Gastroesophageal sphincter (tissue), 4 donors: ENCODE results near the gene KMT2B. TPM values are rescaled to one million over a fixed set of nuclear protein-coding genes. Genes with fewer than 3 reads are reported as not detected.
A peak's percentile ranks its signal among the peaks of the same experiment; 100 is the strongest.

Experiments used
- ATAC-seq: fragments of 150-250 bp; one replicate; pipeline ENCODE4 v1.9.1; 2016; ENCODE audit warnings: mild to moderate bottlenecking, moderate library complexity
- H3K27ac ChIP-seq, 4 donors: fragments of 200-600 bp; sonication (generic) in 3 of 4; 1 replicate in 3 of 4; 2 replicates in 1 of 4; pipeline ENCODE4 v1.5.1; 2016 to 2019
- H3K27me3 ChIP-seq: fragments of 200-600 bp; sonication (generic); one replicate; pipeline ENCODE4 v1.5.1; 2019
- H3K36me3 ChIP-seq, 2 donors: fragments of 200-600 bp; sonication (generic); one replicate each; pipeline ENCODE4 v1.5.1; 2019; ENCODE audit warnings: control low read depth in 1 of 2
- H3K4me1 ChIP-seq, 3 donors: fragments of 200-600 bp; sonication (generic); 1 replicate in 2 of 3; 2 replicates in 1 of 3; pipeline ENCODE4 v1.5.1; 2016 to 2019; ENCODE audit warnings: control low read depth in 2 of 3
- H3K4me3 ChIP-seq, 2 donors: fragments of 200-600 bp; sonication (generic); one replicate each; pipeline ENCODE4 v1.5.1; 2019; ENCODE audit warnings: mild to moderate bottlenecking in 1 of 2, moderate library complexity in 1 of 2
- H3K9me3 ChIP-seq, 3 donors: fragments of 200-600 bp; sonication (generic); one replicate each; pipeline ENCODE4 v1.5.1; 2017 to 2019; ENCODE audit warnings: control low read depth in 2 of 3
- EP300 ChIP-seq: sonication (generic); formaldehyde crosslinking; IDR thresholded peaks from one replicate; pipeline ENCODE4 v1.6.1; 2017; ENCODE audit warnings: antibody characterized with exemption, mild to moderate bottlenecking
- POLR2A ChIP-seq, 2 donors: fragments of 450-650 bp; IDR thresholded peaks; one replicate each; pipeline ENCODE4 v1.6.1; 2017; ENCODE audit warnings: antibody characterized with exemption in 2 of 2, mild to moderate bottlenecking in 2 of 2, moderate library complexity in 1 of 2
- POLR2AphosphoS5 ChIP-seq: sonication (generic); formaldehyde crosslinking; IDR thresholded peaks from one replicate; pipeline ENCODE4 v1.6.1; 2017; ENCODE audit warnings: antibody characterized with exemption
- WGBS, 2 donors: methylation state at CpG; one replicate each; pipeline ENCODE4 v1.1.5; 2018; ENCODE audit warnings: low coverage in 1 of 2; 5-methylcytosine and 5-hydroxymethylcytosine counted together
- total RNA-seq, 4 donors: library from RNA; depleted of rRNA; stranded (reverse); fragments of >200 nt; gene quantifications; one replicate each; pipeline ENCODE4 v1.1.0, GENCODE V29; 2016
- TF ChIP-seq, protein P1 (sequence below), 4 experiments: fragments of 200-600 bp in 2 of 4; fragments of 450-650 bp in 2 of 4; sonication (generic) in 1 of 4; IDR thresholded peaks; one replicate each; pipeline ENCODE4 v1.5.1; 2017 to 2019; ENCODE audit warnings: antibody characterized with exemption in 4 of 4, mild to moderate bottlenecking in 2 of 4, moderate library complexity in 2 of 4

KMT2B gene
- total RNA-seq, 4 donors from 2014 or later: 7.7 to 27.0 (median 17.5) TPM

DNA sequence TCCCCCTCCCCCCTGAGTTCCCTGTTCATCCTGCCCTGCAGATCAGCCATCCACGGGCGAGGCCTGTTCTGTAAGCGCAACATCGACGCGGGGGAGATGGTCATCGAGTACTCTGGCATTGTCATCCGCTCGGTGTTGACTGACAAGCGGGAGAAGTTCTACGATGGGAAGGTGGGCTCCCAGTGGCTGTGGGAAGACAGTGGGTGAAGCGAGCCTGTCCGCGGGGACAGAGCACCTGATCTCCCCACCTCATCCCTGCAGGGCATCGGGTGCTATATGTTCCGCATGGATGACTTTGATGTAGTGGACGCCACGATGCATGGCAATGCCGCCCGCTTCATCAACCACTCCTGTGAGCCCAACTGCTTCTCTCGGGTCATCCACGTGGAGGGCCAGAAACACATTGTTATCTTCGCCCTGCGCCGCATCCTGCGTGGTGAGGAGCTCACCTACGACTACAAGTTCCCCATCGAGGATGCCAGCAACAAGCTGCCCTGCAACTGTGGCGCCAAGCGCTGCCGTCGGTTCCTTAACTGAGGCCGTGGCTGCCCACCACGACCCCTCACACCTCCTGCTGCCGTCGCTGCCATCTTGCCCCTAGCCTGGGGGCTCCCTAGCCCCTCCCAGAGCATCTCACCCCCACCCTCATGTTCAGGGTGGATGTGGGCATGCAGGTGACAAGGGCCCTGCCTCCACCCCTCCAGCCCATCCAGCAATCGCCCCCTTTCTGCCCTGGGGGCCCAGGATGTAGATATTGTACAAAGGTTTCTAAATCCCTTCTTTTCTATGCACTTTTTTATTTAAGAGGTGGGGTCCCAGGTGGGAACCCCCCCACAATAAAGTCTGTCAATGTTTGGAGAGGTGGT lies 20.5 kb downstream of the KMT2B start:
- Histone ChIP-seq H3K4me3 (no peak overlapping the region), H3K36me3 (peaks cover 0 to 71% of the 10 kb centered on the region in 2 donors), H3K4me1 (peaks cover 0 to 37% (median 7%) of the 10 kb centered on the region in 3 donors), H3K27ac (peak overlapping the region in 2 of 4 donors; percentile 14), H3K9me3 (no peaks in the 10 kb centered on the region), H3K27me3 (no peaks in the 10 kb centered on the region)
- TF ChIP-seq POLR2AphosphoS5: no peak
- TF ChIP-seq POLR2A (IDR thresholded peaks at IDR 0.05): no peak
- TF ChIP-seq, protein P1, sequence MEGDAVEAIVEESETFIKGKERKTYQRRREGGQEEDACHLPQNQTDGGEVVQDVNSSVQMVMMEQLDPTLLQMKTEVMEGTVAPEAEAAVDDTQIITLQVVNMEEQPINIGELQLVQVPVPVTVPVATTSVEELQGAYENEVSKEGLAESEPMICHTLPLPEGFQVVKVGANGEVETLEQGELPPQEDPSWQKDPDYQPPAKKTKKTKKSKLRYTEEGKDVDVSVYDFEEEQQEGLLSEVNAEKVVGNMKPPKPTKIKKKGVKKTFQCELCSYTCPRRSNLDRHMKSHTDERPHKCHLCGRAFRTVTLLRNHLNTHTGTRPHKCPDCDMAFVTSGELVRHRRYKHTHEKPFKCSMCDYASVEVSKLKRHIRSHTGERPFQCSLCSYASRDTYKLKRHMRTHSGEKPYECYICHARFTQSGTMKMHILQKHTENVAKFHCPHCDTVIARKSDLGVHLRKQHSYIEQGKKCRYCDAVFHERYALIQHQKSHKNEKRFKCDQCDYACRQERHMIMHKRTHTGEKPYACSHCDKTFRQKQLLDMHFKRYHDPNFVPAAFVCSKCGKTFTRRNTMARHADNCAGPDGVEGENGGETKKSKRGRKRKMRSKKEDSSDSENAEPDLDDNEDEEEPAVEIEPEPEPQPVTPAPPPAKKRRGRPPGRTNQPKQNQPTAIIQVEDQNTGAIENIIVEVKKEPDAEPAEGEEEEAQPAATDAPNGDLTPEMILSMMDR (IDR thresholded peaks at IDR 0.05): no peak
- TF ChIP-seq EP300: no peak
- 84 to 87% methylated on average over 10 to 16 of the region's 37 CpGs for WGBS, 2 donors
- no peak for ATAC-seq

DNA sequence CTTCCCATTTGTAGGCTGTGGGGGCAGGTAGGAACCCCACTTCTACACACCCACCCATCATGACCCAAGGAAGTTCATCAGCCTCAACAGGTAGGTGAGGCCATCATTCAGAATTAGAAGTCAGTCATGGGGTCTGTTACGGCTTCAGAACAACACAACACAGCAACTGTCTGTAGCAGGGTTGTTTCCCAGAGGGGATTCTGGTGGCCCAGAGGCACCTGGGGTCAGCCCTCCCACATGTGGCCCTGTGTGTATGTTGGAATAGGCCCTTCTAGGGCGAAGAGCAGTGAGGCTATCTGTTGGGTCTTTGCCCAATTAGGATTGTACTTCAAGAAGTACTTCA lies 21.1 kb downstream of the KMT2B start:
- H3K4me1 ChIP-seq: peaks cover 0 to 39% (median 7%) of the 10 kb centered on the region in 3 donors
- no peak overlapping the region for H3K4me3 ChIP-seq
- no peaks in the 10 kb centered on the region for H3K27me3 ChIP-seq
- no peak for ATAC-seq
- no peak for TF ChIP-seq POLR2A (IDR thresholded peaks at IDR 0.05)
- TF ChIP-seq, protein P1 (IDR thresholded peaks at IDR 0.05): no peak
- no peak for TF ChIP-seq EP300
- no peak for TF ChIP-seq POLR2AphosphoS5
- peak overlapping the region in 2 of 4 donors; percentile 14 for H3K27ac ChIP-seq
- WGBS, 2 donors: no CpG with 5 or more reads among the region's 2 CpGs
- peaks cover 0 to 68% of the 10 kb centered on the region in 2 donors for H3K36me3 ChIP-seq
- no peaks in the 10 kb centered on the region for H3K9me3 ChIP-seq

DNA sequence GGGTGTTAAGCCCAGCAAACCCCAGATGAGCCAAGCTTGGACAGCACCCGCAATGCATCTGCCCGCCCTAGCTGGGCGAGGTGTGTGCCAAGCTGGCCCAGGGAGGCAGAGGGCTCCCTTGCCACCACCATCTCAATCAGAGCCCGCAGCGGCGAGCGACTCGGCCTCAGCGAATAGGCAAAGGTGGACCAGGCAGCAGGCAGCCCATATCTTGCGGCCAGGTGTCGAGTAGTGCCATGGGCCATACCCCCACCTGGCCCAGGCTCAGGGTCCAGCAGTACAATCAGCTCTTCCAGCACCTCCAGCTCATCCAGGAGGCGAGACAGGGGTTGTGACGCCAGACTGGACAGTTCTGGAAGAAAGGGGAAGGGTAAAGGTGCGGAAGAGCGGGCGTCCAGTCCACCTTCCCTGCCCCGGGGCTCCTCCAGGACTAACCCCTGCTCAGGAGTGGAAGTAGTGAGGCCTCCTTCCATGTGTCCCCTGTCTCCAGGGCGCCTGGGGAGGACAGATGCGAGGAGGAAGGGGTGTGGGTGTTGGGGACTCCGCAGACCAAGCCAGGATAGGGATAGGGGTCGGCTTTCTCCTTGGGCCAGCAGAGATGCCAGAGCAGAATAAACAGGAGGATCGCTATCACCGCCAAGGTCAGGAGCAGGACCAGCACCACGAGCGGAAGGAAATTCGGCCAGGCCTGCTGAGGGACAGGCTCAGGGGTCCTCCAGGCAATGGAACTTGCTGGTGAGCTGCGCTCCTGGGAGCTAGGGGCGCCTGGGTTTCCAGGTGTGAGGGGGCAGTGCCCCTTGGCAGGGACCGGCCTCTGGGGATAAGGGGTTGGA lies 21.7 kb downstream of the KMT2B start:
- H3K4me1 ChIP-seq: peaks cover 0 to 46% (median 13%) of the 10 kb centered on the region in 3 donors
- no peak for ATAC-seq
- peak overlapping the region; percentile 40 to 91 (median 87) for H3K27ac ChIP-seq
- no peaks in the 10 kb centered on the region for H3K27me3 ChIP-seq
- WGBS, 2 donors: 49% methylated on average over 11 of the region's 29 CpGs; no CpG with 5 or more reads in 1 of the 2 donors
- no peaks in the 10 kb centered on the region for H3K9me3 ChIP-seq
- H3K36me3 ChIP-seq: peaks cover 0 to 64% of the 10 kb centered on the region in 2 donors
- peak overlapping the region; percentile 36 to 60 for H3K4me3 ChIP-seq
- no peak for TF ChIP-seq POLR2A (IDR thresholded peaks at IDR 0.05)
- TF ChIP-seq EP300: no peak
- TF ChIP-seq POLR2AphosphoS5: no peak
- TF ChIP-seq, protein P1 (IDR thresholded peaks at IDR 0.05): no peak

DNA sequence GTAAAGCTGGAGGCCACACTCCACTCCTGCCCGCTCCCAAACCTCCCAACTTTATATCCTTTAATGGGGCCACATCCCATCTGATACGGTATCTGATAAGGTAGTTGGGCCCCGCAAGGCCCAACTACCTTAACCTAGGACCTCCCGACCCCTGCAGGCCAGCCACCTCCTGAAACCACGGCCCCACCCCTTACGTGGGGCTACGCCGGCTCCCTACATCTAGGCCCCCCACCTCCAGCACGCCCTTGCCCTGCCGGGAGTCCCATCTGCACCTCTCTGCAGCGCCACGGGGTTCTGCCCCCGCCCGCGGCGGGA lies 22.3 kb downstream of the KMT2B start:
- peak overlapping the region; percentile 36 to 60 for H3K4me3 ChIP-seq
- no peaks in the 10 kb centered on the region for H3K27me3 ChIP-seq
- ATAC-seq: no peak
- H3K9me3 ChIP-seq: no peaks in the 10 kb centered on the region
- H3K36me3 ChIP-seq: peaks cover 0 to 58% of the 10 kb centered on the region in 2 donors
- TF ChIP-seq POLR2A (IDR thresholded peaks at IDR 0.05) (peak in 1 of 2 donors; percentile 32), EP300 (no peak), POLR2AphosphoS5 (no peak)
- TF ChIP-seq, protein P1 (IDR thresholded peaks at IDR 0.05): peak in 1 of 4 experiments; percentile 9
- WGBS, 2 donors: 0% methylated on average over 3 of the region's 16 CpGs; no CpG with 5 or more reads in 1 of the 2 donors
- H3K4me1 ChIP-seq: peaks cover 0 to 48% (median 15%) of the 10 kb centered on the region in 3 donors
- H3K27ac ChIP-seq: peak overlapping the region; percentile 40 to 91 (median 87)
